ENCODE data around the gene YLPM1.

Gene YLPM1

DNA sequence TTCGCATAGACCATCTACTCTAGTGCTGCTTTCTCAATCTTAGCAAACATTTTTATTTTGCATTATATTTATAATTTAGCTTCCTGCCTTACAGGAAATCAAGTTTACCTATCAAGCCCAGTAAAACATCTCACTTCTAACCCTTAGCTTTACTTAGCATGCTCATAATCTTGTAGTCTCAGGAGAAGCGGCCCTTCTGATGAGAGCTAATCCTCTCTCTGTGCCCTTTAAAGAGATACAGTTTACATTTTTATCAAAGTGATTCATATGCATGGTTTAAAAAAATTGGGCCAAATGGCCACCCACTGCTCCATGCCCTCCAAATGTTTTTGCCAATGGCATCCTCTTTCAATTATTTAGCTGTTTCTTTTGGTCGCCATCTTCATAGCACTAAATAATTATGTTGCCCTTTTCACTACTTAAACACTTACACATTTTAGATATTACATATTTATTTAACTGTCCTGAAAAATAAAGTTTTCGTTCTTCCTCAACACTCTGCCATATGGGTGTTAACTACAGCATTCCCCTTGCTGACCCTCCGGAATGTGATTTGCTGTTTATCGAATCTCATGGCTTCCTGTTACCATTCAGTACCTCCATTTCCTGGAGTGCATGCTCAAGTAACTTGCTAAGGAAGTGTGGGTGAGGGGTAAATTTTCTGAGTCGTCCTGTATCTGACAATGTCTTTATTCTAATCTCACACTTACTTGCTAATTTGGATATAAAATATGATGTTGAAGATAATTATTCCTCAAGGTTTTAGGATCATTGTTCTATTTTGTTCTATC lies 29.3 kb downstream of the YLPM1 start:
- no peak for DNase-seq (ENCODE audit: low read depth, low spot score)

DNA sequence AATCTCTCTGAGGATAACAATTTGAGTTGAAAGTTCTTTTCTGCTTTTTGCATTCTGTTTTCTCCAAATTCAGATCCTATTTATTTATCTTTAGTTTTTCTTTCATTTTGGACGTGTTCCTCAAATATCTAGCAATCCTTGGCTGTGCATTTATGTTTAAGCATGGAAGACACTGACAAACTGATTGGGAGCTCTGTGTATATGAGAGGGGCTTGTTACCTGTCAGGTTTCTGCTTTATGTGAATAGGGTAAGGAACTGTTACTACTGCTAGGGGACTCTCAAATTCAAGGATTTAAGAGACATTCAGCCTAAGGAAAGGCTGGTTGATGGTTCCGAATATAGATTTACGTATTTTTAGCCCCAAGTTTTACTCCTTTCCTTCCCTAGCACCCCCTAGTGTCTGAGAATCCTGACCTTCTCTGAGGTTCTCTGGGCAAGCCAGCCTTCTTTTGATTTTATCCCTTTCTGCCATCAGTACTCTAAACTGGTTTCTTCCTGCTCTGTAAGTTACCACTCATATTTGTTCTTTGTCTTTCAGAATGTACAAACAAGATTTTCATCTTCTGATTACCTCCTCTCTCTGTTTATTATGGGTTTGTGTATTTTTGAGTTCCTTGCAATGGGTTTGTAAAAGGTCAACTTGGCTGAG lies 30.5 kb downstream of the YLPM1 start:
- DNase-seq (ENCODE audit: low read depth, low spot score) = no peak

DNA sequence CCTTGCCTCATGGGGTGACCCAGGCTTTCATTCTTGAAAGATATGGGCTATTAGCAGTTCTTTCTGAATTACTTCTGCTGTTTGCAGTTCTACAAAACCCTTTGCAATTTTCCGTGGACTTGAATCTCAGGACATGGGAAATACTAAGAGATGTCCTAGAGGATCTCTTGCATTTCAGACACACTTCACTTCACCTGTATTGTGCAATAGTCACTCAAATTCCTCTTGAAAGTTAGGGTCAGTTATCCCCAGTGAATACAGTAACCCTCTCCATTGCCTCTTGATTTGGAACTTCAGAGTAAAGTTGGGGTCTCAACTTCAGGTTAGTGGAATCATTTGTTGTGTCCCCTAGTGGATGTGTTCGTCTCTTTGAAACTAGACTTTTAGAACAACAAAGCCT lies 31.8 kb downstream of the YLPM1 start:
- no peak for DNase-seq (ENCODE audit: low read depth, low spot score)

DNA sequence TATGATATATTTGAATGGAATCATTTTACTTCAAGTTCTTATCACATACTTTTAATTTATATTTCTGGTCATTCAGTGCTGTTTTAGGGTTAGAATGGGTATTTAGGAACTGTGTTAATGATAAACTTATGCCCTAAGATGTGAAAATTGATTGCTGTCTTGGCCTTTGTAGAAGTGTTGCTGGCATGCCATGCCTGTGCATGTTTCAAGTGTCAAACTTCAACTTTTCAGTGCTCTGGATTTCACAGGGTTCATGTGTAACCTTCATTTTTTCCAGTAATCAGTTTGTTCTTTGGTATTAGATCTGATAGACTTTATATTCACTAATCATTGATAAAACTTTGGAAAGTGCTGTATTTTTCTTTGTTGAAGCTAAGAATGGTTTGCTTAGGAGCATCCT lies 36.6 kb downstream of the YLPM1 start:
- no peak for DNase-seq (ENCODE audit: low read depth, low spot score)

DNA sequence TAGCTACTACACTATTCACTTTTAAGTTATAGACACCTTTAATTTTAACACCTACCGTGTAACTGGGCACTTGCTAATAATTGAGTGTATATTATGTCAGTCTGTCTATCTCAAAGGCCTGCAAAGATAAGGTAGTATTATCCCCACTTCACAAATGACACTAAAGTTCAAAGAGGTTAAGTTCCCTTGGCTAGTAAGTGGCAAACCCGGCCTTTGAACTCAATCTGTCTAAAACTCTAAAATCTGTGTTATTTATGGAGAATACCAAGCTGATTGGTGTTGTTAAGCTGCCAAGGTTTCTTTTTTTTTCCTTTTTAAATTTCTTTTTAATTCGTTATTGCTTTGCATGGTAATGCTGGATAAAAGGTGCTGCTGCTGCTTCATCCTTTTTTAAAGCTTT lies 37.7 kb downstream of the YLPM1 start:
- no peak for DNase-seq (ENCODE audit: low read depth, low spot score)

DNA sequence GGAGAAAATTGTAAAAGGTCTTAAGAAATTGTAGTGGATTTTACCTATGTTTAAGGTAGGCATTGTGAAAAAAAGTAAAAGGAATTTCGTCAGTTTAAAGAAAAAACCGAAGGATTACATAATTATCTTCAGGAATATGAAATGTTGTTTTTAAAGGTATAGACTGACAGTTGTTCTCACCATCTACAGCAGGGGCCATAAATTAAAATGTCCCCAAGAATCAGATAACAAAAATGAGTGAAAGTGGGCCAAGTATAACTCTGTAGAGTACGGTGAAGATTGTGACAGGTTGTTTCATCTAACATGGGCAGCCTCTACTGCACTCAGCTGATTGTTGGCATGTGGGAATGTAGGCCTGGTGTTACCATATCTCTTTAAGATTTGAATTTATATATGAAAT lies 38.3 kb downstream of the YLPM1 start:
- no peak for DNase-seq (ENCODE audit: low read depth, low spot score)

DNA sequence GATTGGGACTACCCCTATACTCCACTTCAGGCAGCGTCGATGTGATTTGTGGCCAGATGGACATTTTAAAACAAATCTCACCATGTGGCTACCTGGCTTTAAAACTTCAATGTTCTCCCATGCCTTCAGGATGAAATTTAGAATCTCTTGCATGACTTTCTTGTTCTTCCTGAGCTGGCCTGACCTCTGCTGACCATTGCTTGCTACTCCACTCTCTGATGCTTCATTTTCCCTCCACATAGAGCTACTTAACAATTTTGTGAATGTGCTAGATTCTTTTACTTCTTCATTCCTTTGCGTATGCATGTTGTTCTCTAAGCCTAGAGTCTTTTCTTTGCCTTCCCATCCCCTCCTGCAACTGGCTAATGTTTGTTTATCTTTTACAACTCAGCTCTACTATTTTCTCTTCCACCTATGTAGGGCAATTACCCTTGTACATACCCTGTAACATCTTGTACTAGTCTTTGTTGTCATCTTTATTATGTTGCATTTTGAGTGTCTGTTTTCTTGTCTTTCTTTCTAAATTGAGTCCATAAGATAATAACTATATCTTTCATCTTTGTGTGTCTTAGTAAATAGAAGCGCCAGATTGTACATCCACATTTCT lies 41.2 kb downstream of the YLPM1 start:
- DNase-seq (ENCODE audit: low read depth, low spot score) = no peak

DNA sequence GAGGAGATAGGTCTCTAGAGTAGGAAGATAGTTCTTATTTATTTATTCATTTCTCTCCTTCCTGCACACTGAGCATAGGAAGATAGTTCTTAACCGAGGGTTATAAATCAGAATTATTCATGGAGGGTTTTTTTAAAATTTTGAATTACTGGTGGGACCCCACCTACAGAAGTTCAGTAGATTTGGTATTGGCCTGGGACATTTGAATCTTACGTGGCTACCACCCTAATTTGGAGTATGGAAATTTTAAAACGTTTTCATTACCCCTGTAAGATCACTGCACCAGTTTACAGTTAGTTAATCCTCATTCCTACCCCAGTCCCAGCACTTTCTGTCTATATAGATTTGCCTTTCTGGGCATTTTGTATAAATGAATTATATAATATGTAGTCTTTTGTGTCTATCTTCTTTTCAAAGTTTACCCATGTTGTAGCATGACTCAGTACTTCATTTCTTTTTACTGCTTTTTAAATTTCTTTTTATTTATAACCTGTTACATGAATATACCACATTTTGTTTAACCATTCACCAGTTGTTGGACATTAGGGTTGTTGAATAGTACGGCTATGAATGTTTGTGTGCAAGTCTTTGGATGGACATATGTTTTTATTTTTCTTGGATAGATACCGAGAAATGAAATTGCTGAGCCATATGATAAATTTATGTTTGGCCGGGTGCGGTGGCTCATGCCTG lies 44.9 kb downstream of the YLPM1 start:
- no peak for DNase-seq (ENCODE audit: low read depth, low spot score)

DNA sequence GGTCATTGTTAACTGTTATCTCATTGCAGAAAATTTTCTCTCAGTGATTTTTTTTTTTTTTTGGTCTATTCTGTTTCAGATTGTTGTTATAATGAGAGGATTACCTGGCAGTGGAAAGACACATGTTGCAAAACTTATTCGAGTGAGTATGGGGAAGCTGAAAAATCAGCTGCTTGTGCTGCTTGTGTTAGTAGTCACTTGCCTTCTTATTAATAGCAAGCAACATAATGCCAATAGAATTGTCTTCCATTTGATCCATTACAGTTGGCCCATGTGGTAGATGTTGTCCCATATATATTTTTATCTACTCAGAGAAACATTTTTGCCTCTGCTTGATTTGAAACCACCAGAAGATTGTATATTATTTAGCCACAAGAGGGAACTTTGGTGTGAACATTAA lies 53.0 kb downstream of the YLPM1 start:
- no peak for DNase-seq (ENCODE audit: low read depth, low spot score)

DNA sequence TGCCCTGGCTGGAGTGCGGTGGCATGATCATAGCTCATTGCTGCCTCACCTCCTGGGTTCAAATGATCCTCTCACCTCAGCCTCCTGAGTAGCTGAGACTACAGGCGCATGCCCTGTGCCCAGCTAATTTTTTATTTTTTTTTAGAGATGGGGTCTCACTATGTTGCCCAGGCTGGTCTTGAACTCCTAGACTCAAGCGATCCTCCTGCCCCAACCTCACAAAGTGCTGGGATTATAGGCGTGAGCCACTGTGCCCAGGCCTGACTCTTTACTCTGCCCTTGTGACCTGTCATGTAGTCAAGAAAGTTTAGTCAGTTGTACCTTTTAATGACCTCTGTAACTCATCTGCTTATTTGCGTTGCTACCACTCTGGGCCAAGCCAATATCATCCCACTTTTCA lies 57.2 kb downstream of the YLPM1 start:
- DNase-seq (ENCODE audit: low read depth, low spot score) = no peak

DNA sequence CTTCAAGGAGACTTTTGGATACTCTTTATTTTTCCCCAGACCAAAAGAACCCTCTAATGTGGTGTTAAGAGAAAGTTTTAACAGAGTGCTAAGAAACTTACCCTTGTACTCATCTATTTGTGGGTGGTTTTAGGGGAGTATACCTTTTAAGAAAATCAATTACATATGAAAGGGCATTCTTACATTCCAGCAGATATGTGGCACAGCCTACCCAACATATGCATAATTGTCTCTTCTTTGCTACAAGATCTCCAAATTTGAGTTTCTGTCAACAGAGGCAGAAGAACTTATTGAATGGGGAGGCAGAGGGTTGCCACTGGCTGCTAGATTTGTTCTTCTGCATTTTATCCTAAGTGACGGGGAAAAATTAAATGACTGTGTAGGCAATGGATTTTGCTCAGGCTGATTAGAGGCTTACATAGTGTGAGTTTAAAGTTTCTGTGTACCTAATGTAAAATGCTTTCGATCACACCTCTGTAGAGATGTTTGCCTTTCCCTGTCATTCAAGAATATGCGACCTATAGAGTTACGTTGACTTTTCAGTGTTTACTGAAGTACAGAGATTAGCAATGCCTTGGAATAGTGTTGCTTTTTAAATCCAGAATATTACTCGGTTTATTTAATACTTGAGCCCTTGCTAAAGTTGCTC lies 58.3 kb downstream of the YLPM1 start:
- no peak for DNase-seq (ENCODE audit: low read depth, low spot score)

DNA sequence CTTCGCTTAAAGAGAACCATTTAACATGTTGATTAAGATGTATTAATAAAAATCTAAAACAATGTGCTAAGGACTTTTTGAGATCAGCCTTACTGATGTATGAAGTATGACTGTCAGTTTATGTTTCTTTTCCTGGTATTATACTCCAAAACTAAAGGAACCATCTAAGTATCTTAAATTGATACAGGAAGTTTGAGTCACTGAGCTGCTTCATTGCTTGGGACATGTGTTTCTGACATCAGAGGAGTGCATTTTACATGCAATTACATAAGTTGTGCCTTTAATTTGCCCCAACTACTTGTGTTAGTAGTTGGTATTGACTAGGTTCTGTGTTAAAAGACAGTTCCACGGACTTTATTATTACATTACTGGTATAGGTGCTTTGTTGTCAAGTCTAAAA lies 61.9 kb downstream of the YLPM1 start:
- DNase-seq (ENCODE audit: low read depth, low spot score) = no peak

DNA sequence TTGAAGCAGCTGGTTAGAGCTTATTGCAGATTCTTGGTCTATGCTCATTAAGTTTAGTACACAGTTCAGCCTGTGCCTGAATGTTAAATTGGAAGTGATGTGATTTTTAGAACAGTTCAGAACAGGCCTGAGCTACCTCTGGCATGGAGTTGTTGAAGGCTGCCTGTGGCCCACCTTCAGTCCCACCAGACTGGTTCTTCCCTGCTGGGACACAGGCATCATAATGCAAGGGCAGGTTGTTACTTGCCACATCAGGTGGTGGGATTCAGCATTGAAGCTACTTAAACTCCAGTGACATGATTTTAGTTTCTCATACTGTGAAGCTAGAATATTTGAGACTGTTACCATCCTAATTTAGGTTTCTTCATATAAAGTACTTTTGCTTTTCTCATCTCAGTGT lies 63.5 kb downstream of the YLPM1 start:
- no peak for DNase-seq (ENCODE audit: low read depth, low spot score)

DNA sequence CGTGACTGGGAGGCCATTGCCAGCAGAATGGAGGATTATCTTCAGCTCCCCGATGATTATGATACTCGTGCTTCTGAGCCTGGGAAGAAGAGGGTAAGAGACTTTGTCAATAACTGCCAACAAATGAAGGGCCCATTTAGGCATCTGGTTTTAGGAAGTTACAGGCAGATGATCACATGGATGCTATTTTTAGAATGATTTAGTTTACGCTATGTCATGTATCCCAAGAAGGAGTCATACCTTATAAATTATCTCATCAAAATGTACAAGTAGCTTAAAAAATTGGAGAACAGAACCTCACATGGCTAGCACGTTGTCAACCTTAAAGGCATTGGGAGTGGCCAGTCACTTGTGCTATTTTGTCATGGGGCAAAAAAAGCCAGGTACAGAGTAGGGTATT lies 66.1 kb downstream of the YLPM1 start:
- DNase-seq (ENCODE audit: low read depth, low spot score) = no peak

DNA sequence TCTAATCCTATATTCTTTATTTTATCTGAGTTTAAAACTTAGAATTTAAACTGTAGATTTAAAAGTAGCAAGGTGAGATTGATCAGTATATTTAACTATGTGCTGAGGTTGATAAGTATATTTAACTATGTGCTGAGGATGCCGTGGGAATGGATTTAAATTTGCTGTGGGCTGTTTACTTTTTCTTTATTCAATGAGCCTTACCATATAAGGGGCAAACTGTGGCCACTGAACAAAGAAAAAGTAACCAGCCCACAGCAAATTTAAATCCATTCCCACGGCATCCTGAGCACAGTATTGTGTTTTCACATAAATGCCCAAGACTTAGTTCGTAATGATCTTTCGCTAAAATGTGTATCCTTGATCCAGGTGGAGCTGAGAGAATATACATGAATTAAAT lies 69.7 kb downstream of the YLPM1 start:
- no peak for DNase-seq (ENCODE audit: low read depth, low spot score)

DNA sequence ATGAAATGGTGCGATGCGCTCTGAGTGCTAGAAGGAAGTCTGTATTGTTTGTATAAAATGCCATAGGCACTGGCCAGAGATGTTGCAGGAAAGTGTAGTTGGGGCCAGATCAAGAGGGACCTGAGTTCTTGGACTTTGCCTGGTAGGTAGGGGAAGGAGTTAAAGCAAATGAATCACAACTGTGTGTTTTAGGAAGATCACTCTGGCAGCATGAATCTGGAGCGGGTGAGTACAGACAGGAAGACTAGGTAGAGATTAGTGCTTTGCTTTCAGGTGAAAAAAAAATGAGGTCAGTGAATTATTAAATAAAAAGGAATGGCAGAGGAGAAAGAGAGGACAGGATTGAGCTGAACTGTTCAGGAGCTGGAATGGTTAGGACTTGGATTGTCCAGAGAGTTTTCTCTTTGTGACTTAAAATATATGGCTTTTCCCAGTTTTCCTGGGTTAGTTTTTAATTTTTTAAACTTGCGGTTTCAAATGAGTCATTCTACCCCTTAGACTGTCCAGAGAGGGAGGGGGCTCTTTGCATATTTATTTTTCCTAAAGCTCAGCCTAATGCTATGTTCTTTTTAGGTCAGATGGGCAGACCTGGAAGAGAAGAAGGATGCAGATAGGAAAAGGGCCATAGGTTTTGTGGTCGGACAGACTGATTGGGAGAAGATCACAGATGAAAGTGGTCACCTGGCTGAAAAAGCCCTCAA lies 71.7 kb downstream of the YLPM1 start:
- no peak for DNase-seq (ENCODE audit: low read depth, low spot score)

DNA sequence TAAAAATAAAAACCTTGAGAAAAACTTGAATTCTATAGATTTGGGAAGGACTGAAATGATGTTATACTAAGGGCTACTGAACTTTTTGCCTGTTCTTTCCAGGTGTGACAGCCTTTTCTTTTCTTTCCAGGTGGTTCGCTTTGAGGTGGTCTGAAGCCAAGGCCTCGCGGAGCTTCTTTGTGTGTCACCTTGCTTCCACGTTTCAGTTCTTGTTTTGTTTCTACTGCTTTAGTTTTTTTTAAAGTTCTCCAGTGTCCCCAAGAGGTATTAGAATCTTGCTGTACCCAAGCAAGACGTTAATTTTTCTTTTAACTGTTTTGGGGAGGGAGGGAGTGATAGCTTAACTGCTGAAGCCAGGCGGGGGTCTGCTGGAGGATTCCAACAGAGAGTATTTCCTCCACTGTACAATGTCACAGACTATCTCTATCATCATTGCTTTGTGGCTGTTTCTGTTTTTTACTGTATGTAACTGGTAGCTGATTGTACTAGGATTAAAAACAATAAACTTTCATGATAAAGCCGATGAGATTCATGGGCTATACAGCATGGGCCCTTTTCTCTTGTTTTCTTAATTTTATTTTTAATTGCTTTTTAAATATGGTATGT lies 72.6 kb downstream of the YLPM1 start:
- no peak for DNase-seq (ENCODE audit: low read depth, low spot score)

DNA sequence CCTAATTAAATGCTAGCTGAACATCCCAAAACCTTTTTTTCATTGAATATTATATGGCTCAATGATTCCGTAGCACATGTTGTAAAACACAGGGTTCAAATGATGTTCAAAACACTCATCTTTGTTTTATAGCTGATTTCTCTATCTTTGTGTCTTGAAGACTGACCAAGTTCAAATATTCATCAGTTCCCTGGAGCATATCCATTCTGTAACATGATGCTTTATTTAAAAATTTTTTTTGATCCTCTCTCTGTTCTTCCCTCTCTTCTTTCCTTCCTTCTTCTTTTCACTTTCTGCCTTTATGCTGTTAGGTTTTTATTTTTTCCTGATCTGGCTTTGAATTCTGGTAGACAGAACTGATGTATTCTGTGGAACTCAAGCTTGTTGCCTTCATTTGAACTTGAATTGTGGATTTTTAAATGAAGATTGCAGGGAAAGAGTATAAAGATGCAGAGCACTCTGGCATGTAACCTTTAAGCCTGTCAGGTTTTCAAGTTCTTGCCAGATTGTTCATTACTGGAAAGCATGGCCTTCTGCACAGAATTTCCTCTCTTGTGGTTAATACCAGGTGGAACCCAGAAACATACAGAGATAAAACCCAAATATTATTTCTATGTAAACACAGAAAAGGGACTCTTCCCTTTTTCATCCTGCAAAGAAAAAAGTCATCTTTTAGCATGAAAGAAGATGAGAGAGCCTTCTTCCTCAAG lies 73.3 kb downstream of the YLPM1 start:
- DNase-seq (ENCODE audit: low read depth, low spot score) = no peak

DNA sequence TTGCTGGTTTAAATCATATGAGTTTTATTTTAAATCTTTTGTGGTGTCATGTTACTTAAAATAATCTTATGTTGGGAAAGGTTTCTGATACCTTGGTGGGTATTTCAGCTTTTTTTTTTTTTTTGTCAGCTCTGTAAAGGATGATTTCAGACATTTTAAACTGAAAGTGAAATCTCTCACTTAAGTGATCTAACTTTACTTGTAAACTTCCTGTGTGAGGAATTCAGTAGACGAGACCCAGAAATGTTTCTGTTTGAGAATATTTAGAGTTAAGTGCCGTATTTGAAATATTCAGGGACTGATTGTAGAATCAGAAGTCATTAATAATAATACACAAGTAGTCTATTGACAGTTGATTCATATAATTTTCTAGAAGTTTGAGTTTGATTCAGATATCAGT lies 75.0 kb downstream of the YLPM1 start:
- no peak for DNase-seq (ENCODE audit: low read depth, low spot score)

DNA sequence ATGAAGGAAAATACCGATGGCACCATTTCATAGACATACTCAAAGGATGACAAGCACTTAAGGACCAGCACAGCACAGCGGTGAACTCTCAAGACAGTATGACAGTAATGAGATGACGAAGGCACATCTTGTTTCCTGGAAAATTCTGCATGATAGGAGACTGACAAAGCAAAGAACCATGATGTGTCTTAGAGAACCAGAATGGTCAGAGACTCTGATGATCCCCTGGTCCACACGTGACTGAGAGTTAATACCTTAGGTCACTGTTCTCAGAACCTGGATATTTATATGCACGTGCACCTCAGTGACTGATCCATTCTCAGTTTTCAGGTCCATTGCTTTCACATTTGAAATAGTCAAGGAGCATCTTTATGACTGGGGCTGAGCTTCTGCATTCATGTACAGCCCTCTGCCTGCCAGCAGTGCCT lies 77.5 kb downstream of the YLPM1 start:
- no peak for DNase-seq (ENCODE audit: low read depth, low spot score)

Measured in brain pericyte (primary cell).